ENCODE results near the gene VSTM5. TPM values are rescaled to one million over a fixed set of nuclear protein-coding genes. Genes with fewer than 3 reads are reported as not detected.
"Not testable (repeated sequence)": the region's sequence is repeated elsewhere in the genome, so short reads cannot be mapped to it uniquely, and the experiment has no call there.

The VSTM5 gene
- total and polyA plus RNA-seq, 10 donors: not detected

GRCh38 chr11:93784145-93784934 is 66.1 kb downstream of the VSTM5 start, which contains the start of gene MED17:
TSS of gene MED17 (plus strand) at chr11:93784282. CDS start at chr11:93784514, 232 bp downstream.
- 0% methylated on average over 10 to 72 of the region's 72 CpGs for WGBS, 5 donors
- peak; percentile 97 for DNase-seq
- H3K27ac ChIP-seq: peak within 1 kb of the TSS; percentile 91 to 98 (median 95)
- peak within 1 kb of the TSS; percentile 81 to 99 (median 89) for H3K4me3 ChIP-seq
- TF ChIP-seq POLR2A (IDR thresholded peaks at IDR 0.05): peak in 1 of 3 donors; percentile 55
- TF ChIP-seq POLR2AphosphoS5 (IDR thresholded peaks at IDR 0.05): peak; percentile 90 to 96 (median 93)
- TF ChIP-seq CTCF (IDR thresholded peaks at IDR 0.05 in 8 of 11, conservative IDR thresholded peaks at IDR 0.05 in 3 of 11): peak; percentile 28 to 72 (median 52)
- intact Hi-C loops (cut with DNase I; ENCODE audit: low total_unique reads): no loop called here
- no peaks in the 10 kb centered on the region for H3K27me3 ChIP-seq (replicated peaks in 1 of 7)
- peaks cover 19 to 58% (median 34%) of the 10 kb centered on the region in 6 donors for H3K4me1 ChIP-seq
- H3K9me3 ChIP-seq: no peaks in the 10 kb centered on the region
- H3K36me3 ChIP-seq: peaks cover 0 to 29% (median 13%) of the 10 kb centered on the region in 6 donors

GRCh38 chr11:93783765-93784144 is 66.7 kb downstream of the VSTM5 start:
- Histone ChIP-seq H3K4me1 (peaks cover 19 to 53% (median 34%) of the 10 kb centered on the region in 6 donors), H3K27me3 (replicated peaks in 1 of 7) (no peaks in the 10 kb centered on the region), H3K9me3 (no peaks in the 10 kb centered on the region), H3K36me3 (peaks cover 0 to 23% (median 8%) of the 10 kb centered on the region in 6 donors), H3K27ac (peak overlapping the region in 7 of 8 donors; percentile 91 to 97 (median 95)), H3K4me3 (peak overlapping the region; percentile 81 to 99 (median 89))
- intact Hi-C loops (cut with DNase I; ENCODE audit: low total_unique reads): no loop called here
- TF ChIP-seq CTCF (IDR thresholded peaks at IDR 0.05 in 8 of 11, conservative IDR thresholded peaks at IDR 0.05 in 3 of 11) (no peak), POLR2A (IDR thresholded peaks at IDR 0.05) (no peak), POLR2AphosphoS5 (IDR thresholded peaks at IDR 0.05) (no peak)
- DNase-seq: no peak
- WGBS, 5 donors: 0 to 1% (median 0%) methylated on average over 10 of the region's 10 CpGs

GRCh38 chr11:93783362-93783761 is 67.1 kb downstream of the VSTM5 start:
- 54 to 62% (median 59%) methylated on average over 7 of the region's 7 CpGs for WGBS, 5 donors
- intact Hi-C loops (cut with DNase I; ENCODE audit: low total_unique reads): no loop called here
- Histone ChIP-seq H3K9me3 (no peaks in the 10 kb centered on the region), H3K27ac (peak overlapping the region in 7 of 8 donors; percentile 91 to 97 (median 95)), H3K4me1 (peaks cover 19 to 49% (median 34%) of the 10 kb centered on the region in 6 donors), H3K4me3 (peak overlapping the region; percentile 81 to 99 (median 89)), H3K36me3 (peaks cover 0 to 19% (median 4%) of the 10 kb centered on the region in 6 donors), H3K27me3 (replicated peaks in 1 of 7) (no peaks in the 10 kb centered on the region)
- TF ChIP-seq CTCF (IDR thresholded peaks at IDR 0.05 in 8 of 11, conservative IDR thresholded peaks at IDR 0.05 in 3 of 11): no peak
- DNase-seq: no peak

- TF ChIP-seq CTCF (IDR thresholded peaks at IDR 0.05 in 8 of 11, conservative IDR thresholded peaks at IDR 0.05 in 3 of 11): no peak
- no peak for TF ChIP-seq POLR2AphosphoS5 (IDR thresholded peaks at IDR 0.05)
- TF ChIP-seq POLR2A (IDR thresholded peaks at IDR 0.05): no peak
- Histone ChIP-seq H3K27ac (no peak overlapping the region), H3K9me3 (peaks cover 0 to 13% (median 6%) of the 10 kb centered on the region in 8 donors), H3K4me3 (no peak overlapping the region), H3K36me3 (no peaks in the 10 kb centered on the region), H3K27me3 (replicated peaks in 1 of 7) (no peaks in the 10 kb centered on the region), H3K4me1 (no peaks in the 10 kb centered on the region)
- intact Hi-C loops (cut with DNase I; ENCODE audit: low total_unique reads): no loop called here
- WGBS, 5 donors: 62 to 80% (median 71%) methylated on average over 2 of the region's 2 CpGs
- DNase-seq: no peak
Observed at GRCh38 chr11:93775289-93775688, 75.1 kb downstream of the VSTM5 start.

GRCh38 chr11:93774560-93774959 is 75.9 kb downstream of the VSTM5 start:
- H3K27ac ChIP-seq; H3K27me3 ChIP-seq (replicated peaks in 1 of 7); DNase-seq; H3K4me1 ChIP-seq; H3K4me3 ChIP-seq; H3K36me3 ChIP-seq; intact Hi-C loops (cut with DNase I; ENCODE audit: low total_unique reads): not testable (repeated sequence)
- H3K9me3 ChIP-seq: peaks cover 0 to 13% (median 6%) of the 10 kb centered on the region in 8 donors
- WGBS, 5 donors: 82 to 89% (median 84%) methylated on average over 3 of the region's 3 CpGs
